Measurements from ENCODE around the gene TPGS1. TPM values are rescaled to one million over a fixed set of nuclear protein-coding genes. Genes with fewer than 3 reads are reported as not detected.

TPGS1 gene
- total RNA-seq, 2 experiments from 2014 or later = 8.9 to 9.3 TPM

- POLR2A ChIA-PET = interaction anchor here (1.1 to 3.6 kb wide), 2 partner anchors 12 to 53 kb away, joined by 4 to 20 read pairs; no protein-coding TSS in a partner anchor
These were observed 15.4 kb downstream of the TPGS1 start for GRCh38 chr19:522726-523125.

DNA sequence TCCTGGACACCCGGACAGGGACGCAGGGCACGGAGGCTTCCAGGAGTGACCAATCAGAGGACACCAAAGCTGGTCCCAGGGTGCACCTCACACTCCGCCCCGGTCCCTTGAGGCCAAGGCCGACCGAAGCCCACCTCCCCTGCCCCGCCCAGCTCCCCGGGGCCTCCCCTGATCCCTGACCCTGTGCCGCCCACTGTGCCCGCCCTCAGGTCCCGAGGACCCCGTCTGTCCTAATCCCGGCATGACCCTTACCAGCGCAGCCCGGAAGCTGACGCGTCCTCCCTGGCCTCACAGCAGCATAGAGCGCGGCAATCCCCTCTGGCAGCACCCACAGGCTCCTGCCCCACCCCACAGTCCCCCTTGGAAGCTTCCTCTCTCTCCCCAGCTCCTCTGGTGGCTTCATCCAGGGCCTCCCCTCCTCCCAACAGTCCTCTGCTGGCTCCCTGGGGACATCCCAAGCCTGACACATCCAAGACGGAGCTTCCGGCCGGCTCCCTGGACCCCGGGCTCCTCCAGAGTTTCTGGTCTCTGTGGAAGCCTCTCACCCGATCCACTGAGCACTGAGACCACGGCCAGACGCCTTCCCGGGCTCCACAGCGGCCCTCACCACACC lies 16.9 kb downstream of the TPGS1 start:
- Mint-ChIP-seq H3K27ac (no peak overlapping the region), H3K4me1 (ENCODE audit: low read depth) (peaks cover 2% of the 10 kb centered on the region), H3K27me3 (peaks cover 2% of the 10 kb centered on the region), H3K9me3 (no peaks in the 10 kb centered on the region), H3K4me3 (no peak overlapping the region), H3K36me3 (ENCODE audit: low read depth) (no peaks in the 10 kb centered on the region)
- CTCF ChIA-PET = interaction anchor here (1.0 kb wide), 1 partner anchor 14 kb away, joined by 3 read pairs; no protein-coding TSS in a partner anchor
- intact Hi-C loops (cut with micrococcal nuclease) = no loop called here
- peak; percentile 27 for ATAC-seq
- TF ChIP-seq CTCF (IDR thresholded peaks at IDR 0.05) = no peak
- DNase-seq = no peak
- POLR2A ChIA-PET = no interaction called here

More at GRCh38 chr19:522726-523125, 15.4 kb downstream of the TPGS1 start:
- Mint-ChIP-seq H3K9me3 (no peaks in the 10 kb centered on the region), H3K36me3 (ENCODE audit: low read depth) (no peaks in the 10 kb centered on the region), H3K4me3 (no peak overlapping the region), H3K4me1 (ENCODE audit: low read depth) (peaks cover 2% of the 10 kb centered on the region), H3K27ac (no peak overlapping the region), H3K27me3 (peaks cover 2% of the 10 kb centered on the region)
- DNase-seq (no peak), ATAC-seq (no peak)
- TF ChIP-seq CTCF (IDR thresholded peaks at IDR 0.05) = no peak
- intact Hi-C loops (cut with micrococcal nuclease) = no loop called here
- CTCF ChIA-PET = interaction anchor here (2.1 to 5.0 kb wide), 3 partner anchors 9 to 16 kb away, joined by 7 to 24 read pairs (median 24); partner anchors contain the start of genes CDC34 and TPGS1

GRCh38 chr19:525029-525428 lies 17.7 kb downstream of the TPGS1 start:
- no peak overlapping the region for H3K27ac Mint-ChIP-seq
- ATAC-seq = no peak
- no peak overlapping the region for H3K4me3 Mint-ChIP-seq
- ChIA-PET POLR2A (no interaction called here), CTCF (no interaction called here)
- TF ChIP-seq CTCF (IDR thresholded peaks at IDR 0.05) = no peak
- no peak for DNase-seq
- intact Hi-C loops (cut with micrococcal nuclease) = no loop called here
- H3K36me3 Mint-ChIP-seq (ENCODE audit: low read depth) = no peaks in the 10 kb centered on the region
- H3K4me1 Mint-ChIP-seq (ENCODE audit: low read depth) = peaks cover 2% of the 10 kb centered on the region
- H3K9me3 Mint-ChIP-seq = no peaks in the 10 kb centered on the region
- H3K27me3 Mint-ChIP-seq = peaks cover 2% of the 10 kb centered on the region

- ChIA-PET POLR2A (no interaction called here), CTCF (interaction anchor here (1.0 kb wide), 1 partner anchor 14 kb away, joined by 3 read pairs; no protein-coding TSS in a partner anchor)
- DNase-seq = no peak
- TF ChIP-seq CTCF (IDR thresholded peaks at IDR 0.05) = no peak
- ATAC-seq = no peak
- Mint-ChIP-seq H3K4me3 (no peak overlapping the region), H3K27me3 (peaks cover 2% of the 10 kb centered on the region), H3K27ac (no peak overlapping the region), H3K4me1 (ENCODE audit: low read depth) (peaks cover 6% of the 10 kb centered on the region), H3K36me3 (ENCODE audit: low read depth) (no peaks in the 10 kb centered on the region), H3K9me3 (no peaks in the 10 kb centered on the region)
- intact Hi-C loops (cut with micrococcal nuclease) = no loop called here
These were observed 18.6 kb downstream of the TPGS1 start for GRCh38 chr19:525857-526419.

All from activated CD8-positive, alpha-beta T cell treated with anti-CD3 and anti-CD28 coated beads for 36 hours (primary cell).